SKM-1 treated with dmso at 0.1 percent for 144 hours (cell line): Measurements from ENCODE around the gene DNAJC21.
"Not testable (repeated sequence)": the region's sequence is repeated elsewhere in the genome, so short reads cannot be mapped to it uniquely, and the experiment has no call there.

Experiments used
- DNase-seq: peaks from one replicate; lab custom pipeline; 2025; ENCODE audit not compliant: unreplicated experiment; lab: John Stamatoyannopoulos, UW

The DNAJC21 gene

DNA sequence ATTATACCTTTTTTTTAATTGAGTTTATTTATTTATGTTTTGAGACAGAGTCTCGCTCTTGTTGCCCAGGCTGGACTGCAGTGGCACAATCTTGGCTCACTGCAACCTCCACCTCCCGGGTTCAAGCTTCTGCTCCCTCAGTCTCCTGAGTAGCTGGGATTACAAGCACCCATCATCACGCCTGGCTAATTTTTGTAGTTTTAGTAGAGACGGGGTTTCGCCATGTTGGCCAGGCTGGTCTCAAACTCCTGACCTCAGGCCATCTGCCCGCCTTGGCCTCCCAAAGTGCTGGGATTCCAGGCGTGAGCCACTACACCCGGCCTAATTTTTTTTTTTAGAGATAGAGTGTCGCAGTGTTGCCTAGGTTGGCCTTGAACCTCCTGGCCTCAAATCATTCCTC is 6.1 kb upstream of the DNAJC21 start:
- DNase-seq, result not testable (repeated sequence)

DNA sequence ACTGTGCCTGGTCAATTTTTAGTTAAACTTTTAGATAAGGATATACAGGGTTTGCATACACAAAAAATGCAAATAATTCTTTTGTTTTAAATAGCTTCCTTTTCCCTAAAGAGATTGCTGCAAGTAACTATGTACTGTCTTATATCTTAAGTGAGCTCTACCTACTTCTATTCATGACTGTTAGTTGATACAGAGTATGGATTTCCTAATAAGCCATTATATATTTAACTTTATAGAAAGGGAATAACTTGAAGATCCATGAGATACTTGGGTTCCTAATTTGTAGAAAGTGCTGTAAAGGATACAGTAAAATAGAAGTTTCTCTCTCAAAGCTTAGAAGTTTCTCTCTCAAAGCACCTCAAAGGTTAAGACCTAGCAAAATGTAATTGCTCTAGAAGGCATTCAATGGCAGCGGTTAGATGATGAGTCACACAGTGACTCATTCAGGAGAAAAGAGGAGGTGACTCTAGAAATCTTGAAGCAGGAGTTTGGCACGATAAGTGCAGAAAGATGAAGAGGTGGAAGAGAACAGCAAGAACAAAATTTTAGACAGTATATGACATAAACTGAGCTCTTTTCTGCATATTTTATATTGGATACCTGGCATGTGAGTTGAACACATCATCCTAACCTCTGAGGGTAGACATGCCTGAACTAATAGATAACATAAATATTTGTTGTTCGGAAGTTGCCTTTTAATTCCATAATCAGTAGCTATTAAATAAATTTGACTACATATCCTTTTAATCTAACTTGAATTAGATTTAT is 5.5 kb upstream of the DNAJC21 start:
- no peak for DNase-seq

DNA sequence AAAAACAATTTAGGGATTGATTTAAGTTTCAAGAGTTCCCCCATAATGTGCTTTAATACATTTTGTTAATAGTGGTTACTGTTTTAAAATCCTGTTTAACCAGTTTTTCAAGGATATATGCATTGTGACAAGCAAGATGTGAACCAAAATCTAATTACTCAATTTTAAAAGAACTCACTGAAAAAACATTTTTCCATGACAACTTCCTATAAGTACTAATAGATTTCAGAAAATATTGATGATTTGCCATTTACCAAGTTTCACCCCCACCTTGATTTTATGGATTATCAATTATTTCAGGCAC is 4.9 kb upstream of the DNAJC21 start:
- no peak for DNase-seq

DNA sequence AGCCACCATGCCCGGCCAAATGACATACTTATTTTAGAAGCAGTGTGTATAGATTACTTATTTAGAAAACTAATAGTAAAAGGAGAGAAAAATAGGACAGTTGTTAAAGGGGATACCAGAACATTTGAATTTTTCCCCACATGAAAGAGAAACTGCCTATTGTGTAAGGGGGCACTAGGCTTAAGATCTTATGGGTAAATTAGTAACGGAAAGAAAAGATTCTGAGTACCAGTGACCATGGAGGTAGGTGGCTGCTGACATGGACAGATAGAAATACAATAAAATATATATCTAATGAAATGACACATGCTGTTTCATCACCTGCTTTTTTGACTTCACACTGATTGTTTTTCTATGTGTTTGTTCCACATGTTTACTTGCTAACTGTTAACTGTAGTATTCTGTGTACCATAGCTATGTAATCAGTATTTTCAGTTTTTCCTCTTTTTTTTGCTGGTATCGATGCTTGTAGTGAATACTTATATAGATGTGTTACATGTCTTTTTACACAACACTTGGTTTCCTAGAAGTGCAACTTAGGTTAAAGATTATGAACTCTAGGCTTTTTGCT is 3.0 kb upstream of the DNAJC21 start:
- no peak for DNase-seq

DNA sequence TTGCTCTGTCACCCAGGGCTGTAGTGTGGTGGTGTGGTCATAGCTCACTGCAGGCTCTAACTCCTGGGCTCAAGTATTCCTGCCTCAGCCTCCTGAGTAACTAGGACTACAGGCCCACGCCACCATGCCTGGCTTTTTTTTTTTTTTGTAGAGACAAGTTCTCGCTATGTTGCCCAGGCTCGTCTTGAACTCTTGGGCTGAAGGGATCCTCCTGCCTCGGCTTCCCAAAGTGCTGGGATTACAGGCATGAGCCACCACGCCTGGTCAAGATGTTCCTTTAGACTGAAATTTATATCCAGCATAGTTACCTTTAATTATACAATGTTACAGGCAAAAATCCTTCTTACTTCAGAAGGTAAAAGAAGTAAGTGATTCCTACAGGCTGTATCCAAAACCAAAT is 1.6 kb upstream of the DNAJC21 start:
- DNase-seq, result no peak

DNA sequence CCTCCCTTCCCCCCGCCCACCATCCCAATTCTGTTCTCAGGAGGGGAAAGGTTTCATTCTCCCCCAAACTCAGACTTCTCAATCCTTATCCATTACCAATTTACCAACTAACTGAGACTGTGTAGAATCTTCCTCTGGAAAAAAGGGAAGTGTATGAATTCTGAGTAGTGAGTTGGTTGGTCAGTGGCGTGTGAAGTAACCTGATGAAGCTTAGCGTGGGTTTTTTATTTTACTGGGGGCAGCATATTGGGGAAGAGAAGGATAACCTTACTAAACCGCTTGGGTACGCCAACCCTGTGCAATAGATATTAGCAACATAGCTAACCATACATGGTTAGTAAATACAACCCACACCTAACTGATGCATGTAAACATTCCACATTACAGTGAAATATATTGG is 1.1 kb upstream of the DNAJC21 start:
- DNase-seq, result no peak

DNA sequence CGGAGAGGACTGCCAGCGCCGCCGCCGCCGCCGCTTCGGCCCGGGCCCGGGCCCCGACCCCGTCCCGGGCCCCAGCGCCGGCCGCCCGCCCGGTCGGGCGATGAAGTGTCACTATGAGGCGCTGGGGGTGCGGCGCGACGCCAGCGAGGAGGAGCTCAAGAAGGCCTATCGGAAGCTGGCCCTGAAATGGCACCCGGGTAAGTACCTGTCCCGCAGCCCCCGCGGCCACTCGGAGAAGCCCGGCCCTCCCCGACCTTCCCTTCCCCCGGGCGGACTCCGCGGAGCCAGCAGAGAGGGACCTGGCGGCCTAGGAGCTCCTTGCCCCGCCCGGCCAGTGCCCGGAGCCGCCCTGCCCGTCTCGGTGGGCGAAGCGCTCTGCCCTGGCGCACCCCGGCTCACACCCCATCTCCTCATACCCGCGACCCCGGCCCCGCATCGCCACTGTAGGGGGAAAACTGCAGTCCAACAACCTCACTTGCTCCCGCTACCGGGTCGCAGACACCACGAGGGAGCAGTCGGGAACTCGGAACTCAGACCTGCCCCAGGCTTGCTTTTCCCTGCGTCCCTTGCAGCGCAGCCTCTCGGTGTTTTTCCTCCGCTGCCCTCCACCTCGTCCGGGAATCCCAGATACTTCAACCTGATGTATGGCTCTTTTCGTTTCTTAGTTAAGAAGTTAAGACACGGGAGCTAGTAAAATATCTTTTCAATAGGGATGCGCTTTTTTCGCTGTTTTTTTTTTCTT is 532 bp downstream of the DNAJC21 start:
- peak; percentile 56 for DNase-seq

DNA sequence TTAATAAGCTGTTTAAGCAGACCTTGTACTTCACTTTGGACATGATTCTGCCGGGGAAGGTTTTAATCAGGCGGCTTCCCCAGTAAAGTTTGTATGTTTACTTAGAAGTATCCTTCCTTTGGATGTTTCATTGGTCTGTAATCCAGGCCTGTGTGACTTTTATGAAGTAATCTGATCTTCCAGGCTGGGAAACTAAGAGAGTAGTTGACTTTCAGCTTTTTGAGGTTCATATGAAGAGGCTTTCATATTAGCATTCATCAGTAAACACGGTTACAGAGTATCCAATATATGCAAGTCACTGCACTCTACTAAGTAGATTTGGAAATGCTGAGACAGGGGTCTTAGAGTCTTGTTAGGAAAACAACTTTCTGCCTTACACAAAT is 1.1 kb downstream of the DNAJC21 start:
- no peak for DNase-seq

DNA sequence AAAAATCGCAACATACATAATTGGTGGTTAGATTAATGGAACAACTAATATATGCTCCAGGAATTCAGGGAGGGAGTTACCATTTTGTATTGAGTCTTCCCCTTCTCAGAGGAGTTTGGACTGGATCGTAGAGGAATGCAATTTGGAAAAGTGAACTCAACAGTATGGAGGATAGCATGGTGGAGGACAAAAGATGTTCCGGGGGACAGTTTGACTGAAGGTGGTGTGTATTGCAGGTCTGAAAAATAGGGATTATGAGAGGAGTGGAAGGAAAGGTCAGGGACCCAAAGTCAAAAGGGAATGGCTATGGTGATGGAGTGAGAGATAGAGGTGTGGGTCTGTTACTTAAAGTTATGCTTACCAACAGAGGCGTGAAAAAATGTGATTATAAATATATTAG is 1.5 kb downstream of the DNAJC21 start:
- no peak for DNase-seq

DNA sequence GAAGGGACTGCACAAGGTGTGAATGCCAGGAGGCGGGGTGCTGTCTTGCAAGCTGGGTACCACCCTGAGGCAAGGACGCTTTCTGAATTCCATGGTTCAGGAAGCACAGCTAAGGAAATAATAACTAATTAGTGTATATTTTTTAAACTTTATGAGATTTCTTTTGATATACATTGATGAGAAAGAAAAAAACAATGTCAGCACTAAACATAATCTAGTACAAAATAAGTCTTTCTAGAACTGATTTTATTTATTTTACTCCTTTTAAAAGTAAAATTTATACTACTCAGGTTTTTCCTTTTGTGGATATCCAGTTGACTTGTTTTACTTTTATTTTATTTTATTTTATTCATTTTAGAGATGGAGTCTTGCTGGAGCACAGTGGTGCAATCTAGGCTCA is 3.6 kb downstream of the DNAJC21 start:
- DNase-seq, result no peak

DNA sequence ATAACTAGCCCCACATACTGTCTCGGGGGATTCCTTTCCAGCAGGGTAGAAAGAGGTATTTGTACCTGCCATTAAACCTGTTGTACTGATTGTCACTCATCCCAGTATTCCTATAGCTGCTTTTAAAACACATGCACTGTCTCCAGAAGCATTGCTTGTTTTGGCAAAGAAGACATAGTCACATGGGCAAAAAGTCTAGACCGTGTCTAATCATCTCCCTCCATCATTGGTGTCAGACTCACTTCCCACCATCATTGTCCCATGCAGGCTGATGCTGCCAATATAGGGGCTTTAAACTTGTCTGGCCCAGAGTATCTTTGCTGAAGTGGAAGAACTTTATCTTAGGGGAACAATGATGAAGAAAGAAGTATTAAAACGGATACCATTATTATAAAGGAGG is 12.6 kb downstream of the DNAJC21 start:
- no peak for DNase-seq

DNA sequence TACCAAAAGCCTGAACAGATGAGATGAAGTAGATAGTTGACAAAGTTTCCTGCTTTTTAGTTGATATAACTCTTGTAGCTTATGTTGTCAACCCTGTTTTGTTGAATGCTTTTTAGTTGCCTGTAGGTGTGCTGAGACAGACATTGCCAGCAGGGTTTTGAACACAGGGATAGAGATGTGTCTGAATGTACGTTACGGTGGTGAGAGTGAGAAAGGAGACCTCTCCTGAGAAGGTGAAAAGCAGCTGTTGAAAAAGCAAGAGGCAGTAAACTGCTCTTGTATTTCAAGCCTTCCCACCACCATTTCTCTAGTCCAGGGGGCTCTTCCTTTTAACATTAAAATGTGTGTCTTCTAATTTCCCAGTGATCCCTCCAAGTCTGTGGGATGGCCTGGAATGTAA is 14.7 kb downstream of the DNAJC21 start:
- no peak for DNase-seq

DNA sequence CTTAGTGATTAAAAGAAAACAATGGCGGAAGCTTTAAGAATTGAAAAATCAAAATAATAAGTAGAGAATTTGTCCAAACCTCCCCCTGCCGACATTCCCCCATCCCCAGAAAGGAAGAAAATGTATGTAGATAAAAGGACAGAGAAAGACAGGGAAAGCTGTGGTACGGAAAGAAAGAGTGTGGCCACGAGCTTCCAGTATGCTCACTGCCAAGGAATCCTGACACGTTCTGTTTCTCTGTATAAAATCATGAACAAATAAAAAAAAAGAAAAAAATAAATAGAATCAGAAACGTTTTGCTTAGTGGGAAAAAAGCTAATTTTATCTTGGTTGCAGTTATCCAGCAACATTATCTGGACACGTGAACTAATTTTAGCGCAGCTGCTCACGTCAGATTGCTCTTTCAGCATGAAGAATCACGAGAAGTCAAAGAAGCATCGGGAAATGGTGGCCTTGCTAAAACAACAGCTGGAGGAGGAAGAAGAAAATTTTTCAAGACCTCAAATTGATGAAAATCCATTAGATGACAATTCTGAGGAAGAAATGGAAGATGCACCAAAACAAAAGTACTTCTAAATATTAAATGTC is 15.2 kb downstream of the DNAJC21 start:
- no peak for DNase-seq

DNA sequence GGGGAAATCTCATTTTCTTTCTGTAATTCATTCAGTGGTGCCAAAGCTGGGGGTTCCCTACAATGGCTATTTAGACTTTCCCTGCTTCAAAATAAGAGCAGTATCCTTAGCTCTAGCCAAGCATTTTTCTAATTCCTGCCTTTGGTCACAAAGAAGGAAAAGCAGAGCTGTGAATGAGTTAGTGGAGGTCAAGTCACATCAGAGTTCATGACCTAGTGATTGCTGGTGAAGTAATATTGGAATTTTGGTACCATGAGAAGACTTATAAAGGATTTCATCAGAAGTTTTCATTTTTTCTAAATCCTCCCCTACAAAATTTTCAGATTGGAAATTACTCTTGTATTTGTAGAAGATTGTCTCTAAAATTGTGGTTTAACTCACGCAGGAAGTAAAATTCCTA is 28.0 kb downstream of the DNAJC21 start:
- DNase-seq, result no peak

DNA sequence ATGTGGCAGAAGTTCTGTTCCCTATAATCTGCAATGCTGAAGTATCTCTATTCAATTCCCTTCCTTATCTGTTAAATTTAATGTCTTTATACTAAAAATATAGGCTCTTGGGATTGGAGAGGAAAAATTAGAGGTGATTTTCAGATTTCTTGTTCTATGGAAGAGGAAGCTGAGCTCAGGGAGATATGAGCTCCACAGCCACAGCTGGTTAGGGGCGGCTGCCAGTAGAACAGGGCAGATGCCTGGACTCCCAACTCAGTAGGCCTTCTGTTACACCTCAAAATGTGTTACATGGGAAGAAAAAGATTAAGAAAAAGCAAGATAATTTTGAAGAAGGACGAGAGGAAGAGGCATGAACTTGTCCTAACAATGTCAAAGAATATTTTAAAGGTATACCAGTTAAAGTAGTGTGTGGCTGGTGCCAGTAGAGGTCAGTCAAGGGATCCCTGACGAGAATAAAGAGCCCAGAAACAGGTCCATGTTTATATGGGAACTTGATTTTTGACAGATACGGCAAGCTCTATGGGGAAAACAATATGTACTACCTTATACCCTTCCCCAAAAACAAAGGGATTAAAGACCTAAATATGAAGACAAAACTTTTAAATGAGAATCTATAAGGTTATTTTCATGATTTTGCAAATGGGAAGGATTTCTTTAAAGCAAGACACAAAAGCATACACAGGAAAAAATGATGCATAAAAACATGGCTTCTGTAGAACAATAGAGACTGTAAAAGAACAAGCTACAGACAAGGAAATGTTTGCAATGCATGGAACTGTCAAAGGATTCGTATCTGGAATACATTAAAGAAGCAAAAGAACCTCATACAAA is 28.7 kb downstream of the DNAJC21 start:
- DNase-seq, result peak; percentile 30

DNA sequence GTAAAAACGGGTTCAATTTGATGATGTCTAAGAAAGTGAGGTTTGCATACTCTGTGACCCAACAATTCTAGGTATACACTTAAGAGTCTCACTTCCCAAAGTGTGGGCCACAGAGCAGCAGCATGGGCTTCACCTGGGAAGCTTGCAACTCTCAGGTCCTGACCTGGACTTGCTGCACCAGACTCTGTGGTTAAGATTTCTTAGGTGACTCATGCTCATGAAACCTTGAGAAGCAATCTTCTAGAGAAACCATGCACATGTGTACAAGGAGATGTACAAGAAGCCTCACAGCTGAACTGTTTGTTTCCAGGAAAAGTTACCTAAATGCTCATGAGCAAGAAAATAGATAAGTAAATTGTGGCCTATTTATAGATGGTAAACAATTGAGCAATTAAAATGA is 30.0 kb downstream of the DNAJC21 start:
- no peak for DNase-seq

DNA sequence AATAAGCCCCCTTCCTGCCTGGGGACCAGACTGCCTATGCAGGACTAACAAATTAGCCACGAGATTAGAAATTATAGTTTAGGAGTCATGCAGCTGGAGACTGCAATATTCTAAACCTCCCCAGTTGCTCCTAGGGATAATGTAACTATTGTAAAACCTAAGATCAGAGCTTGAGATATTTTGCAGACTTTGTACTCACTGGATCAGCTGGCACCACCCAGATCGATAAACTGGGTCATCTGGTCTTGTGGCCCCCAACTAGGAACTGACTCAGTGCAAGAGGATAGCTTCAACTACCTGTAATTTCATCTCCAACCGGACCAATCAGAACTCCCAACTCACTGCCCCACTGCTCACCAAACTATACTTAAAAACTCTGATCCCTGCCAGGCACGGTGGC is 38.2 kb downstream of the DNAJC21 start:
- no peak for DNase-seq

DNA sequence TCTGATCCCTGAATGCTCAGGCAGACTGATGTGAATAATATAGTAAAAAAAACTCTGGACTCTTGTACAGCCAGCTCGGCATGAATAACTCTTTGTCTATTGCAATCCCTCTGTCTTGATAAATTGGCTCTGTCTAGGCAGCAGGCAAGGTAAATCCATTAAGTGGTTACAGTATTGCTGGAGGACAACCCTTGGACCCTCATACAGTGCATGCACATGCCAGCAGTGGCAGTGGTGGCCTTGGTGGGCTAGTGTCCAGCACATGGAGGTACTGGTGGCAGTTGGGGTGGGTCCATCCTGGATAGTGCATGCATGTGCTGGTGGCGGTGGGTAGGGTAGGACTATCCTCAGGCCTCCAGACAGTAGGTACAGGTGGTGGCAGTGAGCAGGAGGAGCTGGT is 38.9 kb downstream of the DNAJC21 start:
- no peak for DNase-seq

DNA sequence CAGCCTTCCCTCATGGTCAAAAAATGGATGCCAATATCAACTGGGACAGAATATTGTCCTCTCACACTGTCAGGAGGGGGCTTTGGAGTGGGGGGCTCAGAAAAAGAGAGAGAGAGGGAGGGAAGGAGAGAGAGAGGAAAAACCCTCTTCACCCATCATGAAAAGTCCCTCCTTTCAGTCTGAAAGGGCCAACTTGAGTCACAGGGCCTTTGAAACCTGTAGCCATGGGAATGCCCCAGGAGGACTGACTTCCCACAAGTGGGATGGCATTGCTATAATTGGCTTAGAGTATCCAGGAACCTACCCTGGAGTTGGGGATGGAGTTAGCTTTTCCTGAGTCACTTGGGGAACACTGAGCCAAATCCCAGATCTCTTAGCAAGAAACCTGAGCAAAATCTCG is 41.2 kb downstream of the DNAJC21 start:
- no peak for DNase-seq

DNA sequence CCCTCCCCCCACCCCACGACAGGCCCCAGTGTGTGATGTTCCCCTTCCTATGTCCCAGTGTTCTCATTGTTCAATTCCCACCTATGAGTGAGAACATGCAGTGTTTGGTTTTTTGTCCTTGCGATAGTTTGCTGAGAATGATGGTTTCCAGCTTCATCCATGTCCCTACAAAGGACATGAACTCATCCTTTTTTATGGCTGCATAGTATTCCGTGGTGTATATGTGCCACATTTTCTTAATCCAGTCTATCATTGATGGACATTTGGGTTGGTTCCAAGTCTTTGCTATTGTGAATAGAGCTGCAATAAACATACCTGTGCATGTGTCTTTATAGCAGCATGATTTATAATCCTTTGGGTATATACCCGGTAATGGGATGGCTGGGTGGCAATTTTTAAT is 42.3 kb downstream of the DNAJC21 start:
- not testable (repeated sequence) for DNase-seq

DNA sequence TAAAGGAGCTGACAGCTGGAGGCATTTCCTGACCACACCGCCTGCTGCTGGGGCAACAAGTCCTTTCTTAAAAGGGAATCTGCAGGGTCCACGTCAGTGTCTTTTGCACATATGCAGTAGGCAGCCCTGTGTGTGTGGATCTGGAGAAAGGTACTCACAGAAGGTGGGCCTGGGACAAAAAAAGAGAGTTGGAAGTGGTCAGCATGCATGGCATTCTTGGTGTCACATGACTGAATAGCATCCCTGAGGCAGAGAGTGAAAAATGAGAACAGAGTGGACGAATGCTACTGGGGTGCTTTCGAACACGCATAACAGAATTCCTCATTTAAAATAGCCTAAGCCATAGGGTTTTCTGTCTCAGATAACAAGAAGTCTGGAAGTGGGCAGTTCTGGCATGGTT is 47.0 kb downstream of the DNAJC21 start:
- no peak for DNase-seq
